ENCODE results near the gene TECRL.

The TECRL gene

GRCh38 chr4:64360664-64361398 lies 48.4 kb downstream of the TECRL start:
- ATAC-seq (no peak), DNase-seq (no peak)
- H3K9me3 Mint-ChIP-seq: peaks cover 15% of the 10 kb centered on the region

GRCh38 chr4:64359489-64359888 lies 49.8 kb downstream of the TECRL start:
- Mint-ChIP-seq H3K27me3 (no peaks in the 10 kb centered on the region), H3K36me3 (ENCODE audit: low read depth) (no peaks in the 10 kb centered on the region), H3K9me3 (peaks cover 8% of the 10 kb centered on the region), H3K4me3 (no peak overlapping the region), H3K4me1 (no peaks in the 10 kb centered on the region), H3K27ac (no peak overlapping the region)
- ATAC-seq (no peak), DNase-seq (no peak)

More at GRCh38 chr4:64360664-64361398, 48.4 kb downstream of the TECRL start:
- H3K4me1 Mint-ChIP-seq: no peaks in the 10 kb centered on the region
- no peak overlapping the region for H3K27ac Mint-ChIP-seq
- no peaks in the 10 kb centered on the region for H3K36me3 Mint-ChIP-seq (ENCODE audit: low read depth)
- no peak overlapping the region for H3K4me3 Mint-ChIP-seq
- H3K27me3 Mint-ChIP-seq: no peaks in the 10 kb centered on the region

GRCh38 chr4:64353904-64354303 lies 55.3 kb downstream of the TECRL start:
- peaks cover 5% of the 10 kb centered on the region for H3K9me3 Mint-ChIP-seq
- no peaks in the 10 kb centered on the region for H3K4me1 Mint-ChIP-seq
- no peak overlapping the region for H3K4me3 Mint-ChIP-seq
- no peaks in the 10 kb centered on the region for H3K27me3 Mint-ChIP-seq
- DNase-seq (no peak), ATAC-seq (no peak)
- H3K27ac Mint-ChIP-seq: no peak overlapping the region
- no peaks in the 10 kb centered on the region for H3K36me3 Mint-ChIP-seq (ENCODE audit: low read depth)

GRCh38 chr4:64341711-64342110 lies 67.5 kb downstream of the TECRL start:
- Mint-ChIP-seq H3K4me3 (no peak overlapping the region), H3K9me3 (no peaks in the 10 kb centered on the region), H3K27ac (no peak overlapping the region), H3K4me1 (no peaks in the 10 kb centered on the region), H3K27me3 (no peaks in the 10 kb centered on the region), H3K36me3 (ENCODE audit: low read depth) (no peaks in the 10 kb centered on the region)
- no peak for ATAC-seq
- DNase-seq: no peak

- H3K4me3 Mint-ChIP-seq: no peak overlapping the region
- no peak for DNase-seq
- H3K36me3 Mint-ChIP-seq (ENCODE audit: low read depth): no peaks in the 10 kb centered on the region
- no peaks in the 10 kb centered on the region for H3K9me3 Mint-ChIP-seq
- H3K27ac Mint-ChIP-seq: no peak overlapping the region
- ATAC-seq: no peak
- H3K4me1 Mint-ChIP-seq: no peaks in the 10 kb centered on the region
- no peaks in the 10 kb centered on the region for H3K27me3 Mint-ChIP-seq
Observed at GRCh38 chr4:64340218-64341110, 68.8 kb downstream of the TECRL start.

DNA sequence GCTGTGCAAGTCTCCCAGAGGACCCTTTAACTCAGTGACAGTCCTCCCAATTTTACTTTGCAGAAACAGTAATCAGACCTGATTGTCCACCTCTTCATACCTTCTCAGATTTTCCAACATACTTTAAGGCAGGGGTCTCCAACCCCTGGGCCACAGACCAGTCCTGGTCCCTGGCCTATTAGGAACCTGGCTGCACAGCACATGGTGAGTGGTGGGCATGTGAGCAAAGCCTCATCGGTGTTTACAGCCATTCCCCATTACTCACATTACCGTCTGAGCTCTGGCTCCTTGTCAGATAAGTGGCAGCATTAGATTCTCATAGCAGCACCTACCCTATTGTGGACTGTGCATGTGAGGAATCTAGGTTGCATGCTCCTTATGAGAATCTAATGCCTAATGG lies 74.3 kb downstream of the TECRL start:
- peaks cover 4% of the 10 kb centered on the region for H3K9me3 Mint-ChIP-seq

GRCh38 chr4:64330143-64330542 lies 79.1 kb downstream of the TECRL start:
- no peak for DNase-seq
- ATAC-seq: no peak
- H3K36me3 Mint-ChIP-seq (ENCODE audit: low read depth): no peaks in the 10 kb centered on the region
- H3K27ac Mint-ChIP-seq: no peak overlapping the region
- peaks cover 4% of the 10 kb centered on the region for H3K9me3 Mint-ChIP-seq
- no peak overlapping the region for H3K4me3 Mint-ChIP-seq
- H3K4me1 Mint-ChIP-seq: no peaks in the 10 kb centered on the region
- no peaks in the 10 kb centered on the region for H3K27me3 Mint-ChIP-seq

More for the DNA sequence above, 74.3 kb downstream of the TECRL start:
- no peak for DNase-seq
- Mint-ChIP-seq H3K27ac (no peak overlapping the region), H3K27me3 (no peaks in the 10 kb centered on the region), H3K36me3 (ENCODE audit: low read depth) (no peaks in the 10 kb centered on the region), H3K4me3 (no peak overlapping the region), H3K4me1 (no peaks in the 10 kb centered on the region)
- ATAC-seq: no peak

DNA sequence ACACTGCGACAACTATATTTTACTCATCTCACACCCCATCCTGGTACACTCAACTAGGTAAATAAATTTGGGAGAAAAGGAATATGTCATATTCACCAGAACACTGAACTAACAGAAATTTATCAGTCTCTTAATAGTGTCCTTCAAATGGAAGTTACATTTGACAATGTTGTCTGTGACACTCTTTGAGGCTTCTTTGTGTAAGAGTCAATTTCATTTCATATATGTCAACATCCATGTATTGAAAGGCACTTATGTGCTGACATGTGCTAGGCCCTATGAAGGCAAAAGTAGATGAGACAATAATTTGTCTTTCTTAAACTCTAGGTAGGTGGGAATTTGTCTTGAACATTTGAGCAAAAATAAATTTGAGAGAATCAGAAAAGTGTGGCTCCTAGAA lies 82.0 kb downstream of the TECRL start:
- ATAC-seq (no peak), DNase-seq (no peak)
- H3K4me3 Mint-ChIP-seq: no peak overlapping the region
- no peaks in the 10 kb centered on the region for H3K27me3 Mint-ChIP-seq
- H3K9me3 Mint-ChIP-seq: peaks cover 10% of the 10 kb centered on the region
- H3K4me1 Mint-ChIP-seq: no peaks in the 10 kb centered on the region
- no peak overlapping the region for H3K27ac Mint-ChIP-seq
- no peaks in the 10 kb centered on the region for H3K36me3 Mint-ChIP-seq (ENCODE audit: low read depth)

DNA sequence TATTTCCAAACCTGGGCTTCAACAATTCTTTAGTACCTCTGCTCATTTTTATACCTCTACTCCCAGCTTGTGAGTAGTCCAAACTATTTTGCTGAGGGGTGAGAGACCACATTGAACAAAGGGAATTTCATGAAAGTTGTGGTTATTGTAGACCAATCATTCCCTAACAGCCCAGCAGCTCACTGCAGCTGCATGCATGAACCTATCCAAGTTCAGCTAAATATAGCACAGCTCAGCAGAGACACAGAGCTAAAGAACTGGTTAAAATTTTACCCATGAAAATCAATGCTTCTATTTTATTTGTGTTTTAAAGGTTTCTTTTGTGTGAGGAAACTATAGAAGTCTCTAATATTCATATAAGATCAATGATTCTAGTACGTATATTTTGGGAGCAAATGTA lies 82.7 kb downstream of the TECRL start:
- DNase-seq (no peak), ATAC-seq (no peak)
- Mint-ChIP-seq H3K4me3 (no peak overlapping the region), H3K36me3 (ENCODE audit: low read depth) (no peaks in the 10 kb centered on the region), H3K4me1 (no peaks in the 10 kb centered on the region), H3K27ac (no peak overlapping the region), H3K27me3 (no peaks in the 10 kb centered on the region), H3K9me3 (peaks cover 10% of the 10 kb centered on the region)

DNA sequence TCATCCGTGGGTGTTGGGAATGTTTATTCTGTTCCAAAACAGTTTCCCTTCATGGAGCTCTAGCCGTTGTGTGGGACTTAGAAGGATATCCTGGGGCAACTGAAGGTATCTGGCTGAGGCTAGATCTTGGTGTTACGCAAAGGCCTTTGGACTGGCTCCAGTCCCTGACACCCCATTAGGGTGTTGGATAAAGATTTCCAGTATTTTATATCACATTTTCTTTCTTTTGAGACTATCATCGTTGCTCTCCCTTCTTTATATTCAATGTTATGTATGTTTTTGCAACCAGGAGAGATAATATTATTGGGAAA lies 103.0 kb downstream of the TECRL start:
- DNase-seq: no peak
- H3K4me3 Mint-ChIP-seq: no peak overlapping the region
- H3K4me1 Mint-ChIP-seq: no peaks in the 10 kb centered on the region
- peaks cover 16% of the 10 kb centered on the region for H3K9me3 Mint-ChIP-seq
- no peaks in the 10 kb centered on the region for H3K27me3 Mint-ChIP-seq
- H3K27ac Mint-ChIP-seq: no peak overlapping the region
- H3K36me3 Mint-ChIP-seq (ENCODE audit: low read depth): no peaks in the 10 kb centered on the region
- ATAC-seq: no peak

GRCh38 chr4:64305565-64306254 lies 103.5 kb downstream of the TECRL start:
- peaks cover 16% of the 10 kb centered on the region for H3K9me3 Mint-ChIP-seq
- DNase-seq: no peak
- no peaks in the 10 kb centered on the region for H3K36me3 Mint-ChIP-seq (ENCODE audit: low read depth)
- no peaks in the 10 kb centered on the region for H3K4me1 Mint-ChIP-seq
- ATAC-seq: no peak
- no peak overlapping the region for H3K4me3 Mint-ChIP-seq
- H3K27me3 Mint-ChIP-seq: no peaks in the 10 kb centered on the region
- no peak overlapping the region for H3K27ac Mint-ChIP-seq

DNA sequence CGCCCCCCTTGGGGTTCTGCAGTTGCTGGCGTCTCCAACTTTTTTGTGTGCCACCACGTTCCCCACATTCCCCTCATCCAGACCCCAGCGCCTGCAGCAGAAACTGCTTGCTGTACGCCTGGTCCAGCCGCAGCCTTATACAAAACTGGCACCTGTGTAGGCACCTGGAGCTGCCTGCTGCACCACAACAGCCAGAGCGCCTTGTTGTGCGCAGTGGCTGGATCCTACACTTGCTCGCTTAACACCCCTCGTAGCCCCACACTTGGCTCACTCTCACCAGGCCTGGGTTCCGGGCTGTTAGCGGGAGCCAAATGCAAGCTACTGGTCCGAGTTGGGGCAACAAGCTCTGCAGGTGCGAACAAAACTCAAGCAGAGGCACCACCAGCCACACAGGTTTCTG lies 136.8 kb downstream of the TECRL start:
- ATAC-seq (no peak), DNase-seq (no peak)
- Mint-ChIP-seq H3K9me3 (no peaks in the 10 kb centered on the region), H3K27ac (no peak overlapping the region), H3K27me3 (no peaks in the 10 kb centered on the region), H3K4me1 (no peaks in the 10 kb centered on the region), H3K36me3 (ENCODE audit: low read depth) (no peaks in the 10 kb centered on the region), H3K4me3 (no peak overlapping the region)

DNA sequence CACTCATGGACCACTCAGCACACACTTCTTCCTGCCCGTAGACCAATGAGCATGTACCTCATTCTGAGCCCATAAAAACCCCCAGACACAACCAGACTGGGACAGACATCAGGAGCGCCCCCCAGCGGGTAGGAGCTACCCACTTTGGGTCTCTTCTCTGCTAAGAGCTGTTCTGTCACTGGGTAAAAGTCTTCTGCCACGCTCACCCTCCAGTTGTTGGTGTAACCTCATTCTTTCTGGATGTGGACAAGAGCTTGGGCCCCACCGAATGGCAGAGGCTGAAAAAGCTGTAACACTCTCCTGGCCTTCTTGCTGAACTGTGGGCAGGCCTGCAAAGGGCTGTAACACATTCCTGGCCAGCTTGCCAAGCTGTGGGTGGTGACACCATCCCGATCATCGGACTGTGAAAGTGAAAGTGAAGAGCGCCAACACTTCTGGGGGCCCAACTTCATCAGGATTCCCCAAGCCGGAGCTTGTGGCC lies 137.6 kb downstream of the TECRL start:
- DNase-seq: no peak
- Mint-ChIP-seq H3K4me1 (no peaks in the 10 kb centered on the region), H3K27ac (no peak overlapping the region), H3K27me3 (no peaks in the 10 kb centered on the region), H3K4me3 (no peak overlapping the region), H3K9me3 (no peaks in the 10 kb centered on the region), H3K36me3 (ENCODE audit: low read depth) (no peaks in the 10 kb centered on the region)
- ATAC-seq: no peak

- no peaks in the 10 kb centered on the region for H3K4me1 Mint-ChIP-seq
- no peaks in the 10 kb centered on the region for H3K36me3 Mint-ChIP-seq (ENCODE audit: low read depth)
- H3K27ac Mint-ChIP-seq: no peak overlapping the region
- H3K9me3 Mint-ChIP-seq: peaks cover 4% of the 10 kb centered on the region
- H3K27me3 Mint-ChIP-seq: no peaks in the 10 kb centered on the region
- DNase-seq (no peak), ATAC-seq (no peak)
- H3K4me3 Mint-ChIP-seq: no peak overlapping the region
Observed at GRCh38 chr4:64266669-64267068, 142.6 kb downstream of the TECRL start.

DNA sequence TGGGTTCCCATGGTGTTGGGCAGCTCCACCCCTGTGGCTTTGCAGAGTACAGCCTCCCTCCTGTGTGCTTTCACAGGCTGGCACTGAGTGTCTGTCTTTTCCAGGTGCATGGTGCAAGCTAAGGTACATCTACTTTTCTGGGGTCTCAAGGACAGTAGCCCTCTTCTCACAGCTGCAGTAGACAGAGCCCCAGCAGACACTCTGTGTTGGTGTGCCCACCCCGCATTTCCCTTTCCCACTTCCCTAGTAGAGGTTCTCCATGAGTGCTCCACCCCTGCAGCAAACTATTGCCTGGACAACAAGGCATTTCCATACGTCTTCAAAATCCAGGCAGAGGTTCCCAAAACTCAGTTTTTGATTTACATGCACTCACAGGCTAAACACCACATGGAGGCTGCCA lies 143.0 kb downstream of the TECRL start:
- Mint-ChIP-seq H3K27me3 (no peaks in the 10 kb centered on the region), H3K4me1 (no peaks in the 10 kb centered on the region), H3K27ac (no peak overlapping the region), H3K36me3 (ENCODE audit: low read depth) (no peaks in the 10 kb centered on the region), H3K9me3 (peaks cover 4% of the 10 kb centered on the region), H3K4me3 (no peak overlapping the region)
- ATAC-seq (no peak), DNase-seq (no peak)

Measured in activated naive CD8-positive, alpha-beta T cell treated with anti-CD3 and anti-CD28 coated beads, Interleukin-2, amount 50 U/mL, for 24 hours (primary cell).